Uterus (tissue), 4 donors: ENCODE measurements around the gene PLD1. TPM values are rescaled to one million over a fixed set of nuclear protein-coding genes. Genes with fewer than 3 reads are reported as not detected.

Experiments
- DNase-seq, 2 donors: peaks; one replicate each; pipeline ENCODE4 v3.0.0-alpha.2; 2019 to 2020
- H3K27ac ChIP-seq, 2 donors: fragments of 200-600 bp; sonication (generic); 1 replicate in 1 of 2; 2 replicates in 1 of 2; pipeline ENCODE4 v1.5.1; 2016 to 2018
- H3K27me3 ChIP-seq, 2 donors: fragments of 200-600 bp; sonication (generic); one replicate each; pipeline ENCODE4 v1.5.1; 2018 to 2019; ENCODE audit warnings: control low read depth in 1 of 2
- H3K36me3 ChIP-seq, 2 donors: fragments of 200-600 bp; sonication (generic); one replicate each; pipeline ENCODE4 v1.5.1; 2019; ENCODE audit warnings: control low read depth in 1 of 2
- H3K4me1 ChIP-seq, 2 donors: fragments of 200-600 bp; sonication (generic); one replicate each; pipeline ENCODE4 v1.5.1; 2018 to 2019; ENCODE audit warnings: control low read depth in 1 of 2
- H3K4me3 ChIP-seq, 2 donors: fragments of 200-600 bp; sonication (generic); 1 replicate in 1 of 2; 2 replicates in 1 of 2; pipeline ENCODE4 v1.5.1; 2018 to 2019; ENCODE audit warnings: mild to moderate bottlenecking in 1 of 2
- H3K9me3 ChIP-seq, 2 donors: fragments of 200-600 bp; sonication (generic); one replicate each; pipeline ENCODE4 v1.5.1; 2019; ENCODE audit warnings: control low read depth in 1 of 2
- POLR2A ChIP-seq, 2 donors: fragments of 450-650 bp; IDR thresholded peaks; one replicate each; pipeline ENCODE4 v1.6.1; 2016; ENCODE audit warnings: antibody characterized with exemption in 2 of 2, mild to moderate bottlenecking in 1 of 2, moderate library complexity in 1 of 2
- intact Hi-C: fragments of 100-400 bp; cut with DNase I; formaldehyde crosslinking; loops from one replicate; pipeline ENCODE4 v1.15.1; 2023; ENCODE audit warnings: low total_unique reads
- total RNA-seq, 4 donors: library from RNA; depleted of rRNA in 3 of 4; stranded (reverse); fragments of >200 nt in 3 of 4; gene quantifications; one replicate each; pipeline versions ENCODE4 v1.1.0 to v1.2.4, GENCODE V29; 2014 to 2023
- TF ChIP-seq, protein P1 (sequence below), 4 experiments: fragments of 200-600 bp in 2 of 4; fragments of 450-650 bp in 2 of 4; sonication (generic) in 2 of 4; IDR thresholded peaks; one replicate each; pipeline ENCODE4 v1.5.1; 2016 to 2019; ENCODE audit warnings: antibody characterized with exemption in 4 of 4, mild to moderate bottlenecking in 2 of 4, moderate library complexity in 1 of 4
- donor health status: DM: yes; HTN: yes; CAD: no.

PLD1 gene
- total RNA-seq, 4 donors from 2014 or later = 15.6 to 94.8 (median 30.8) TPM

DNA sequence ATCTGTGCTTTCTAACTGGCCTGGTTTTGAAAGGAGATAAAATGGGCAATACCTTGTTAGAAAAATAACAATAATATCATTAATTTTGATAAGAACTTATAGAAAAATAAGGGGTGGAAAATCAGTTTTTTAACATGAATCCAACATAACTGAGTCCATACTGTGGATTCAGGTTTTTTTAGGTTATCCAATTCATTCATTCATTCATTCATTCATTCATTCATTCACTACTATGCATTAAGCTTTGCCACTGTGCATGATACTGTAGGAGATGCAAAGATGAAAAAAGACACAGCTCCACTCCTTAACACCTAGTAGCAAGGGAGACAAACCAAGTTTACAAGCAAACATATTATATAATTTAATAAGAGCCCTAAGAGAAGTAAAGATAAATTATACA lies 253.1 kb downstream of the PLD1 start:
- Histone ChIP-seq H3K4me3 (no peak overlapping the region), H3K4me1 (no peaks in the 10 kb centered on the region), H3K27me3 (no peaks in the 10 kb centered on the region), H3K9me3 (no peaks in the 10 kb centered on the region), H3K36me3 (no peaks in the 10 kb centered on the region), H3K27ac (no peak overlapping the region)
- TF ChIP-seq POLR2A (IDR thresholded peaks at IDR 0.05) = no peak
- TF ChIP-seq, protein P1, sequence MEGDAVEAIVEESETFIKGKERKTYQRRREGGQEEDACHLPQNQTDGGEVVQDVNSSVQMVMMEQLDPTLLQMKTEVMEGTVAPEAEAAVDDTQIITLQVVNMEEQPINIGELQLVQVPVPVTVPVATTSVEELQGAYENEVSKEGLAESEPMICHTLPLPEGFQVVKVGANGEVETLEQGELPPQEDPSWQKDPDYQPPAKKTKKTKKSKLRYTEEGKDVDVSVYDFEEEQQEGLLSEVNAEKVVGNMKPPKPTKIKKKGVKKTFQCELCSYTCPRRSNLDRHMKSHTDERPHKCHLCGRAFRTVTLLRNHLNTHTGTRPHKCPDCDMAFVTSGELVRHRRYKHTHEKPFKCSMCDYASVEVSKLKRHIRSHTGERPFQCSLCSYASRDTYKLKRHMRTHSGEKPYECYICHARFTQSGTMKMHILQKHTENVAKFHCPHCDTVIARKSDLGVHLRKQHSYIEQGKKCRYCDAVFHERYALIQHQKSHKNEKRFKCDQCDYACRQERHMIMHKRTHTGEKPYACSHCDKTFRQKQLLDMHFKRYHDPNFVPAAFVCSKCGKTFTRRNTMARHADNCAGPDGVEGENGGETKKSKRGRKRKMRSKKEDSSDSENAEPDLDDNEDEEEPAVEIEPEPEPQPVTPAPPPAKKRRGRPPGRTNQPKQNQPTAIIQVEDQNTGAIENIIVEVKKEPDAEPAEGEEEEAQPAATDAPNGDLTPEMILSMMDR (IDR thresholded peaks at IDR 0.05) = no peak
- DNase-seq = no peak
- intact Hi-C loops = no loop called here

DNA sequence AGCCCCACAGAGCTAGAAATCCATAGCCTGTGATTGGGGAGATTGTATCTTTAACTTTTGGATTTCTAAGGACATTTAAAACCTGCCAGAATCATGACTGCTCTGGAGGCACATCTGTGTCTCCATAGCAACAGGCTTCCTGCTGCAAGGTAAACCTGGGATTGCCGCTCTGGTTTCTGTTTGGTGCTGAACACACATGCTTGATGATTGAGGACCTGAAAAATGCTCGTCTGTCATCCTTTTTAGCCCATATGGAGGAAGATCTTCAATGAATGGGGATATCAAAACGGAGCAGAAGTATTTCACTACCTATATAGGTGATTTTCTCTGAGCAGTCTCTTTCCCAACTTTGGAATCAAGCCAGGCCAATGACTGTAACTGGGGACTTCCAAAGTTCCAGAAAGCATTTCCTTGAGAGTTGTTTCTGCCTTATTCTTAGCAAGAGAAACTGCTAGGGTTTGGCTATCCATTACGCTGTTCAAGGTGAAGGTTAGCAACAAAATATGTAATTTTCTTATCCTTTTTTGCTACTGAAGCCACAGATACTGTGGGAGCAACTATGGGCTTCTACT lies 253.6 kb downstream of the PLD1 start:
- Histone ChIP-seq H3K27ac (no peak overlapping the region), H3K4me1 (no peaks in the 10 kb centered on the region), H3K9me3 (no peaks in the 10 kb centered on the region), H3K27me3 (no peaks in the 10 kb centered on the region), H3K4me3 (no peak overlapping the region), H3K36me3 (no peaks in the 10 kb centered on the region)
- no peak for DNase-seq
- TF ChIP-seq, protein P1 (IDR thresholded peaks at IDR 0.05) = no peak
- TF ChIP-seq POLR2A (IDR thresholded peaks at IDR 0.05) = no peak
- intact Hi-C loops = no loop called here

DNA sequence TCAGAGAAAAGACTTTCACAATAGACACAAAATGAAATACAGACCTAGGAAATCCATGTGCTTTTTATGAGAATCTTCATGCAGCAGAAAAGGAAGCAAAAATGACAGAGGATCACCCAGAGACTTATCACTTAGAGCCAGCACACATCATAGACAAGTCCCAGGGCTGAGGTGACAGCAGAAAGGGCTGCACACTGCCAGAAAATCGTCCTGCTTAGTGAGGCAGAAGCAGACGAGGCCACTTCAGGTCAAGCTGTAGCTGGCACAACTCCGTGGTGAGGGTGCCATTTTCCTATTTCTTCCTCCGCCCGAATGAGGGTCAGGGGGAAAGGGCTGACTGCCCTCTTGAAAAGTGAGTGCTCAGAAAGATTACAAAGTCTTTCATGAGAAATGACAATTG lies 254.1 kb downstream of the PLD1 start:
- Histone ChIP-seq H3K4me1 (no peaks in the 10 kb centered on the region), H3K36me3 (no peaks in the 10 kb centered on the region), H3K27me3 (no peaks in the 10 kb centered on the region), H3K9me3 (no peaks in the 10 kb centered on the region), H3K27ac (no peak overlapping the region), H3K4me3 (no peak overlapping the region)
- intact Hi-C loops = no loop called here
- no peak for DNase-seq
- TF ChIP-seq POLR2A (IDR thresholded peaks at IDR 0.05) = no peak
- TF ChIP-seq, protein P1 (IDR thresholded peaks at IDR 0.05) = no peak

DNA sequence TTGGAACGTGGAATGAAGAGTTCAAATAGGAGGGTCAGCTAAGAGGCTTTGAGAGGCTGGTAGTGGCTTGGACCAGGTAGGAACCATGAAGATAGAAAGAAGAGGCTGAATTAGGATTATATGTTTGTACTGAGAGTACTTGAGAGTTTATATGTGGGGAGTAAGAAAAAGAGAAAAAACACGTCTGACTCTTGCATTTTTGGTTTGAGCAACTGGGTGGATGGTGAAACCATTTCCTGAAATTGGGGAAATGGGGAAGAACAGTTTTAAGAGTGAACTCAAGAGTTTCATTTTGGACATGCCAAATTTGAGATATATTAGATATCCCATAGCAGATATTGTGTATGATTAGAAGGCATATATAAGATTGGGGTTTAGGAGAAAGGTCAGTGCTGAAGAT lies 257.2 kb downstream of the PLD1 start:
- no peaks in the 10 kb centered on the region for H3K27me3 ChIP-seq
- no peak overlapping the region for H3K4me3 ChIP-seq
- H3K4me1 ChIP-seq = no peaks in the 10 kb centered on the region
- DNase-seq = no peak
- intact Hi-C loops = no loop called here
- TF ChIP-seq POLR2A (IDR thresholded peaks at IDR 0.05) = no peak
- TF ChIP-seq, protein P1 (IDR thresholded peaks at IDR 0.05) = no peak
- H3K36me3 ChIP-seq = no peaks in the 10 kb centered on the region
- no peak overlapping the region for H3K27ac ChIP-seq
- no peaks in the 10 kb centered on the region for H3K9me3 ChIP-seq

DNA sequence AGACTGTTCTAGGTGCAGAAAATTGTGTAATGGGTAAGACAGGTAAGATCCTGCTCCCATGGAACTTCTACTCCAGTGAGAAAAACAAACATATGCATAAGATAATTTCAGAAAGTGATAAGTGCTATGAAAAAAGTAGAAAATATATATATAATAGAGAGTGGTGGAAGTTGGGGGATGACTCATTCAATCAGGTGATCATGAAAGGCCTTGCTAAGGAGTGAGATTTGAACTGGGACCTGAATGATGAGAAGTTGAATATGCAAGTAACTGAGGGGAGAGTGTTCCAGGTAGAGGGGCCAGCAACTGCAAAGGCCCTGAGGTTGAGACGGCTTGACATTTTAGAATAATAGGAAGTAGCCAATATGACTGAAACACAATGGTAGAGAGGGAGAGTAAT lies 257.8 kb downstream of the PLD1 start:
- Histone ChIP-seq H3K36me3 (no peaks in the 10 kb centered on the region), H3K9me3 (no peaks in the 10 kb centered on the region), H3K27ac (no peak overlapping the region), H3K27me3 (no peaks in the 10 kb centered on the region), H3K4me1 (no peaks in the 10 kb centered on the region), H3K4me3 (no peak overlapping the region)
- DNase-seq = no peak
- intact Hi-C loops = no loop called here
- TF ChIP-seq POLR2A (IDR thresholded peaks at IDR 0.05) = no peak
- TF ChIP-seq, protein P1 (IDR thresholded peaks at IDR 0.05) = no peak
